ENCODE results near the gene RDH16. TPM values are rescaled to one million over a fixed set of nuclear protein-coding genes. Genes with fewer than 3 reads are reported as not detected.

The RDH16 gene
- total RNA-seq: under 1 TPM; 0.18 to 0.28 TPM
- long read RNA-seq: 0 reads

DNA sequence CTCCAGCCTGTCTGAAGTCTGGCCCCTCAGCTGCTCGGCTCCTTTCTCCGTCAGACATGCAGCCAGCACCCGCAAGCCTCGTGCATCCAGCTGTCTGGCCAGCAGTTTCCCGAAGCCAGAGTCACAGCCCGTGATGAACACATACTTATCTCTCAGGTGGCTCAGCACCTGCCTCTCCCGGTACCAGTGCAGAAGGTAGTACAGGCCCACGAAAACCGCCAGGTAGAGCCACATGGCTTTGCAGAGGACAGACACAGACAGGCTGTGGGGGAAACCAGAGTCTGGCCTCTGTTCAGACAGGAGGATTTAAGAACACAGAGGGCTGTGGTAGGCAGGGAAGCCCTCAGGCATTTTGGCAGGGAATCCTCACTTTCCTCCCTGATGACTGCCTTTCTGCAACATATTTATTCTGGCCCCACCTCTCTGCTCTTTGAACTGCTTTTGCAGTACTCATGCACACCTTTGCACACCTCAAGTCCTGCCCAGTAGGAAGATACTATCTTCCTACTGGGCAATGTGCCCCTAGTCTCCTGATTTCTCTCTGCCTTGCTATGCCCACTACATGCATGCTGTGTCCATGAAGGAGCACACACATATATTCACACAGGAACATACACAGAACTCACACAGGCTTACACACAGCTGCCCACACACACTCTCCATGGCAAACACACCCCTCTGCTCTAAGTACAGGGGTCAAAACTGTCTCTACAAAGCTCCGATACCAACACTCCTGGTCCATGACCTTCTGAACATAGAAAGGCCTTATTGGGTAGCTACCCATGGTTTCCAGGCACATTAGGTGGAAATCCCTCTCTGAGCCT is at the start of gene RDH16:
Gene RDH16 (minus strand): TSS at position 380 of the 824 bp plus-strand sequence. CDS start 146 bp downstream, at position 234.
- ATAC-seq (peak; percentile 99), DNase-seq (no peak)

GRCh38 chr12:57006809-57007475 is 49.5 kb upstream of the RDH16 start:
- intact Hi-C loops (cut with DNase I, micrococcal nuclease): loop anchor here (5.0 to 10.0 kb wide), 2 partner anchors 55 to 252 kb away; partner anchors contain the start of gene PRIM1 (in 1 of the 2)
- DNase-seq: no peak
- peak; percentile 7 for ATAC-seq

More for the DNA sequence above, at the start of gene RDH16:
- intact Hi-C loops (cut with DNase I, micrococcal nuclease): no loop called here

GRCh38 chr12:57005980-57006808 is 48.8 kb upstream of the RDH16 start, which contains the start of gene ZBTB39:
TSS of gene ZBTB39 (minus strand) at chr12:57006546. CDS start at chr12:57004917, 1,629 bp downstream.
- intact Hi-C loops (cut with DNase I, micrococcal nuclease): loop anchor here (5.0 to 10.0 kb wide), 2 partner anchors 56 to 251 kb away; partner anchors contain the start of gene PRIM1 (in 1 of the 2)

DNA sequence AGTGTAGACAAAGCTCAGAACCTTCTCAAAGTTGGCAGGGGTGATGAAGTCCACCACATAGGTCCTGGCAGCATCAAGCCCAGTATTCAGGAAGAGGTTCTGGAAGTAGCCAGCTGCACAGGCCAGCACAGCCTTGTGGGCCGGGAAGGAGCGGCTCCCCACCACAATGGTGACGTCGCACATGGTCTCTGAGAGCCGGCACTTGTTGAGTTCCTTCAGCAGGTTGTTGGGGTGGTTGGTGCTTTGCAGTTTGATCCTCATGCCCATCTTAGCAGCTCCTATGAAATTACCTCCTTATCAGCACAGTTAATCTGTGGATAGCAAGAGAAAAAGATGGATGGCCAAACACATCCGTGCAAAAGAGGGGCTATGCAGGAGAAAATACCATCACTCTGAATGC is 47.2 kb upstream of the RDH16 start:
- intact Hi-C loops (cut with DNase I, micrococcal nuclease): loop anchor here (5.0 to 10.0 kb wide), 2 partner anchors 58 to 250 kb away; partner anchors contain the start of gene PRIM1 (in 1 of the 2)
- no peak for DNase-seq
- ATAC-seq: no peak

More at GRCh38 chr12:57005980-57006808, 48.8 kb upstream of the RDH16 start, which contains the start of gene ZBTB39:
- ATAC-seq (peak; percentile 73), DNase-seq (peak in 1 of 2 donors; percentile 68)

DNA sequence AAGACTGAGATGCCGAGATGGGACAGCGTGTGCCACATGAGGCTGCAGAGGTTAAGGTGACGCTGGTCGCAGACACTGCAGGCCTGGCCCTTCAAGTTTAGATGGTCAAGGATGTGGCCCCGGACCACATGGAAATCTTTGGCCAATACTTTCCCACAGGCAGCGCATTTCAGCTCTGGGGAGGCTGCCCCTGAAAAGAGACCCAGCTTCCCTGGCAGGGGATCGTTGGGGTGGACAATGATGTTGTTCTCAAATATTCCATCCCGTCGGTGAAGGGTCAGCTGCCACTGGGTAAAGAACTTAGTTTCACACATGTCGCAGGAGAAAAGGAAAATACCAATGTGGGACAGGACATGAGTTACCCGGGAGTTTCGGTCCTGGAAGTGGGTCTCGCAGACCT is 46.0 kb upstream of the RDH16 start:
- intact Hi-C loops (cut with DNase I, micrococcal nuclease): loop anchor here in 1 of 2 donors (10.0 kb wide), 1 partner anchor 249 kb away; the partner anchor contains the start of gene PRIM1
- ATAC-seq (no peak), DNase-seq (no peak)

DNA sequence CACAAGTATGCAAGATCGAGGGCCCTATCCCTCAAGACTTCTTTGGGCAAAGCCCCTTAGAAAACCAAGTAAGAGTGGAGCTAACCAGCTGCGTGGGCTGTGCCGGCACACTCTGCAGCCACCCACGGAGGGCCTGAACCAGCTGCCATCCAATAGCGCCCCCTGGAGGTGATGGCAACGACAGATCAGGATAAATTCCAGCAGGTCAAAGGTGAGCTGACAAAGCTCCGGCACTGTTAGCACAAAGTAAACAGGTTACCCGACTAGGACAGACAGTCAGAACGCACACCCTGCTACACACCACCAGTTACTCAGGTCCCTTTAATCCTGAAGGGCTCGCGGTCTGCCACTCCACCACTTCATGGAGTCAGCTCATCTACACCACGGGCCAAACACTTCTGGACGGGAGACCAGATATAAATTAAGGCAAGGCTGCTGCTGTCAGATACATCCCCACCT is 44.1 kb upstream of the RDH16 start:
- peak; percentile 67 to 81 for DNase-seq
- intact Hi-C loops (cut with DNase I, micrococcal nuclease): loop anchor here in 1 of 2 donors (10.0 kb wide), 1 partner anchor 247 kb away; the partner anchor contains the start of gene PRIM1
- peak; percentile 66 for ATAC-seq

- no peak for DNase-seq
- intact Hi-C loops (cut with DNase I, micrococcal nuclease): loop anchor here in 1 of 2 donors (10.0 kb wide), 1 partner anchor 246 kb away; the partner anchor contains the start of gene PRIM1
- no peak for ATAC-seq
Measured at GRCh38 chr12:57000393-57000792, 43.0 kb upstream of the RDH16 start.

- ATAC-seq (no peak), DNase-seq (no peak)
- intact Hi-C loops (cut with DNase I, micrococcal nuclease): no loop called here
Measured at GRCh38 chr12:56999456-56999855, 42.0 kb upstream of the RDH16 start.

- ATAC-seq: no peak
- intact Hi-C loops (cut with DNase I, micrococcal nuclease): no loop called here
- no peak for DNase-seq
Measured at GRCh38 chr12:56998981-56999380, 41.6 kb upstream of the RDH16 start.

DNA sequence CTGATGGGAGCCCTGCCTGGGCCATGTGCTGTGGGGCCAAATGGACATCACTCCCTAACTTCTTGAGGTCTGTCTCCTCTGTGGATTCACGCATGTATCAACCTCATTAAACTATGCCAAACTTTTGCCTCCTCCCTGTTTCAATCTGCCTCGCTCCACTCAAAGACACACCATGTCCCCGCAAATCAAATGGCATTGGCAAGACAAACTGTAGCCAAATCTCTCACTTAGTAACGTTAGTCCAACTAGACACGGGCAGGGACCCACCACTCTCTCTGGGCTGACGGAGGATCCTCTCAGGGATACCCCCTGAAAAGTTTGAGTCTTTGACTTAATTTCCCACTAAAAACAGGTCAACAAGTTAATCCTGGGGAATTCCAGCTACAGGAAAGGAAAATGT is 40.9 kb upstream of the RDH16 start:
- intact Hi-C loops (cut with DNase I, micrococcal nuclease): no loop called here
- no peak for DNase-seq
- ATAC-seq: no peak

DNA sequence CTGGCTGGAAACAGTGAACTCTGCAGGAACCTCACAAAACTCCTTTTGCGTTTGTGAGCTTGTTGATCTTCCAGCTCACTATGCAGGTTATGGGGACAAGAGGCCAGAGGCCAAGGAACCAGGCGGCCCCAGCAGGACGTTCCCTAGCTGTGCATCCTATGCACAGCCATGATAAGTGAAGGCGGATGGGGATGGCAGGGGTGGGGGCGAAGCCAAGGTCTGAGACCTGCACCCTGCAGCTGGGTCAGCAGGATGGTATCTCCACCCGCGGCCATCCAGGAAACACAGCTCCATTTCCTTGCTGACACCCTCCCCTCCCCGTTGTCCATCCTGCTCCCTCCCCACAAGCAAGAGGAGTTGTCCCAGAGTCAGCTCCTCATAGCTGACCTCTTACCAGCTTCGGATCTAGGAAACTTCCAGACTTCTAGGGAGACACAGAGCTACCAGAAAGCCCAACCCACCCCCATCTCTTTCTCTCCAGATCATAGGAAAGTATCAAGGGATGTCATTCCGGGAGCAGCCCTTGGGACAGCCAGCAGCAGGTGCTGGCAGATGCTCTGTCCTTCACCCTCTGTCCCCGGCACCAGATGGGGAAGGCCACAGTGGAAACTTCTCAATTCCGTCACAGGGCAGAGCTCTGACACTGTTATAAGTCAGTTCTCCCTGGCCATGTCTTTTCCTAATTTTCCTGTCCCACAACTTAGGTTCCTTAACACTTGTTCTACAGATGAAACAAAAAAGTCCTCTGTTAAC is 39.6 kb upstream of the RDH16 start:
- no peak for ATAC-seq
- intact Hi-C loops (cut with DNase I, micrococcal nuclease): no loop called here
- DNase-seq: no peak

- ATAC-seq (no peak), DNase-seq (no peak)
- intact Hi-C loops (cut with DNase I, micrococcal nuclease): no loop called here
Measured at GRCh38 chr12:56995930-56996496, 38.6 kb upstream of the RDH16 start.

DNA sequence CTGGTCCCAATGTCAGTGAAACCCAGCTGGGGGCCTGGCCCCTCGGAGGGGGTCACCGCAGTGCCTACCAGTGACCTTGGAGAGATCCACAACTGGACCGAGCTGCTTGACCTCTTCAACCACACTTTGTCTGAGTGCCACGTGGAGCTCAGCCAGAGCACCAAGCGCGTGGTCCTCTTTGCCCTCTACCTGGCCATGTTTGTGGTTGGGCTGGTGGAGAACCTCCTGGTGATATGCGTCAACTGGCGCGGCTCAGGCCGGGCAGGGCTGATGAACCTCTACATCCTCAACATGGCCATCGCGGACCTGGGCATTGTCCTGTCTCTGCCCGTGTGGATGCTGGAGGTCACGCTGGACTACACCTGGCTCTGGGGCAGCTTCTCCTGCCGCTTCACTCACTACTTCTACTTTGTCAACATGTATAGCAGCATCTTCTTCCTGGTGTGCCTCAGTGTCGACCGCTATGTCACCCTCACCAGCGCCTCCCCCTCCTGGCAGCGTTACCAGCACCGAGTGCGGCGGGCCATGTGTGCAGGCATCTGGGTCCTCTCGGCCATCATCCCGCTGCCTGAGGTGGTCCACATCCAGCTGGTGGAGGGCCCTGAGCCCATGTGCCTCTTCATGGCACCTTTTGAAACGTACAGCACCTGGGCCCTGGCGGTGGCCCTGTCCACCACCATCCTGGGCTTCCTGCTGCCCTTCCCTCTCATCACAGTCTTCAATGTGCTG is 38.0 kb upstream of the RDH16 start:
- DNase-seq (no peak), ATAC-seq (no peak)
- intact Hi-C loops (cut with DNase I, micrococcal nuclease): no loop called here

GRCh38 chr12:56994231-56994746 is 36.9 kb upstream of the RDH16 start:
- no peak for ATAC-seq
- no peak for DNase-seq
- intact Hi-C loops (cut with DNase I, micrococcal nuclease): no loop called here

DNA sequence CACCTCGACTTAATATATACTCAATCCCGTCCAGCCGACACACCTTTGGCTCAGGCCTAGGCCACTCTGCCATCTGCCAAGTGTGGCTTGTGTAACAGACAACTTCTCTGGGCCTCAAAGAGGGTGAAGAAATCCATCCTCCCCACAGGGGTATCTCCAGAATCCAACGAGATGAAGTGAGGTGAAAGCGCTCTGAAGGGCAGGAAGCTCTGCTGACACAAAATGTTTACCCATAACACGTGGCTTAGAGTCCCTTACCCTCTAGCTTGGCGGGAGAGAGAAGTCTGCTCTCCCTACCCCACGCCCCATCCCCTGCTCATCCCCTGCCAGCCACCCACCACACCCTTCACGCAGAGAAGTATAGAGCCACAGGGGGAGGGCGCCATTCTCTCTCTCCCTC is 35.9 kb upstream of the RDH16 start:
- ATAC-seq (no peak), DNase-seq (no peak)
- intact Hi-C loops (cut with DNase I, micrococcal nuclease): no loop called here

Measured in left colon (tissue), 2 donors.